HEK293 (cell line): ENCODE results near the gene ATP13A3.
"Not testable (repeated sequence)": the region's sequence is repeated elsewhere in the genome, so short reads cannot be mapped to it uniquely, and the experiment has no call there.

Experiments
- CTCF ChIA-PET: fragments of 350-600 bp; formaldehyde crosslinking; extraction: SDS; loops from one replicate; lab custom pipeline; 2021; ENCODE audit warnings: antibody characterized with exemption; lab: Yijun Ruan, JAX
- POLR2A ChIA-PET: fragments of 300-600 bp; formaldehyde crosslinking; extraction: SDS; loops from one replicate; lab custom pipeline; 2020; ENCODE audit warnings: antibody characterized with exemption, inconsistent platforms; lab: Yijun Ruan, JAX
- H3K27ac ChIP-seq: fragments of 200-500 bp; sonication (Bioruptor generic); 2 replicates; pipeline ENCODE4 v1.5.1; 2014; ENCODE audit warnings: low read depth, low read length, control low read depth, inconsistent platforms; ENCODE audit errors: extremely low read depth
- H3K36me3 ChIP-seq, 2 experiments: fragments of 200-500 bp in 1 of 2; sonication (Bioruptor generic) in 1 of 2; 1 replicate in 1 of 2; 2 replicates in 1 of 2; pipeline ENCODE4 v1.5.1; 2014 to 2017; ENCODE audit warnings: inconsistent platforms in 2 of 2, low read length in 2 of 2; ENCODE audit not compliant: control insufficient read depth in 2 of 2, insufficient read depth in 1 of 2
- H3K4me1 ChIP-seq: fragments of 200-500 bp; sonication (Bioruptor generic); 2 replicates; pipeline ENCODE4 v1.5.1; 2014; ENCODE audit warnings: mild to moderate bottlenecking, low read length, inconsistent platforms; ENCODE audit not compliant: control insufficient read depth, insufficient read depth
- H3K4me3 ChIP-seq: 2 replicates; pipeline ENCODE4 v1.5.1; 2011; ENCODE audit warnings: low read depth, mild to moderate bottlenecking, control low read depth, low read length, moderate library complexity
- H3K9me3 ChIP-seq: fragments of 200-500 bp; sonication (Bioruptor generic); 2 replicates; pipeline ENCODE4 v1.5.1; 2014; ENCODE audit warnings: low read depth, low read length, inconsistent platforms; ENCODE audit not compliant: control insufficient read depth, insufficient read depth
- EGR2 ChIP-seq: fragments of 450-650 bp; formaldehyde crosslinking; IDR thresholded peaks from 2 replicates; pipeline ENCODE4 v1.5.1; 2016; ENCODE audit warnings: low read depth, missing biosample characterization, missing genetic modification characterization
- GFI1B ChIP-seq: fragments of 450-650 bp; formaldehyde crosslinking; IDR thresholded peaks from 2 replicates; pipeline ENCODE4 v1.5.1; 2016; ENCODE audit warnings: missing biosample characterization, missing genetic modification characterization
- KLF1 ChIP-seq: fragments of 450-650 bp; formaldehyde crosslinking; IDR thresholded peaks from 2 replicates; pipeline ENCODE4 v1.5.1; 2016; ENCODE audit warnings: missing biosample characterization, missing genetic modification characterization
- SETDB1 ChIP-seq: IDR thresholded peaks from one replicate; pipeline ENCODE4 v1.6.1; 2017; ENCODE audit warnings: mild to moderate bottlenecking, low read length, moderate library complexity, mixed read lengths; ENCODE audit not compliant: insufficient read length
- SP2 ChIP-seq: fragments of 450-650 bp; formaldehyde crosslinking; IDR thresholded peaks from 2 replicates; pipeline ENCODE4 v1.5.1; 2016; ENCODE audit warnings: missing biosample characterization, missing genetic modification characterization
- SP3 ChIP-seq: fragments of 450-650 bp; formaldehyde crosslinking; IDR thresholded peaks from 2 replicates; pipeline ENCODE4 v1.5.1; 2016; ENCODE audit warnings: missing biosample characterization, missing genetic modification characterization
- ZFHX2 ChIP-seq: fragments of 450-650 bp; formaldehyde crosslinking; conservative IDR thresholded peaks from 2 replicates; pipeline ENCODE4 v1.5.1; 2016; ENCODE audit warnings: missing biosample characterization, missing genetic modification characterization
- ZNF133 ChIP-seq: fragments of 450-650 bp; formaldehyde crosslinking; IDR thresholded peaks from 2 replicates; pipeline ENCODE4 v1.5.1; 2016; ENCODE audit warnings: missing biosample characterization, missing genetic modification characterization
- ZNF2 ChIP-seq: fragments of 450-650 bp; formaldehyde crosslinking; IDR thresholded peaks from 2 replicates; pipeline ENCODE4 v1.5.1; 2016; ENCODE audit warnings: missing biosample characterization, missing genetic modification characterization
- ZNF354C ChIP-seq: fragments of 450-650 bp; formaldehyde crosslinking; IDR thresholded peaks from 2 replicates; pipeline ENCODE4 v1.5.1; 2016; ENCODE audit warnings: missing biosample characterization, missing genetic modification characterization, low read depth, borderline replicate concordance
- ZNF391 ChIP-seq: fragments of 450-650 bp; formaldehyde crosslinking; IDR thresholded peaks from 2 replicates; pipeline ENCODE4 v1.5.1; 2016; ENCODE audit warnings: low read depth, missing biosample characterization, missing genetic modification characterization, borderline replicate concordance
- ZNF394 ChIP-seq: fragments of 450-650 bp; formaldehyde crosslinking; IDR thresholded peaks from 2 replicates; pipeline ENCODE4 v1.5.1; 2016; ENCODE audit warnings: missing biosample characterization, missing genetic modification characterization, mild to moderate bottlenecking, moderate library complexity, borderline replicate concordance
- ZNF48 ChIP-seq: fragments of 450-650 bp; formaldehyde crosslinking; IDR thresholded peaks from 2 replicates; pipeline ENCODE4 v1.5.1; 2016; ENCODE audit warnings: missing biosample characterization, missing genetic modification characterization
- ZNF501 ChIP-seq: fragments of 450-650 bp; formaldehyde crosslinking; IDR thresholded peaks from 2 replicates; pipeline ENCODE4 v1.5.1; 2016; ENCODE audit warnings: missing biosample characterization, missing genetic modification characterization
- ZNF658 ChIP-seq: fragments of 450-650 bp; formaldehyde crosslinking; IDR thresholded peaks from 2 replicates; pipeline ENCODE4; 2016; ENCODE audit warnings: missing biosample characterization, missing genetic modification characterization
- ZNF660 ChIP-seq: fragments of 450-650 bp; IDR thresholded peaks from 2 replicates; pipeline ENCODE4 v1.5.1; 2018; ENCODE audit warnings: missing biosample characterization, mild to moderate bottlenecking, missing genetic modification characterization
- TF ChIP-seq, protein P1 (sequence below): fragments of 450-650 bp; IDR thresholded peaks from 2 replicates; pipeline ENCODE4 v1.5.1; 2018; ENCODE audit warnings: missing biosample characterization, missing genetic modification characterization
- TF ChIP-seq, protein P2 (sequence below): fragments of 450-650 bp; formaldehyde crosslinking; IDR thresholded peaks from 2 replicates; pipeline ENCODE4 v1.5.1; 2017; ENCODE audit warnings: missing biosample characterization, missing genetic modification characterization
- TF ChIP-seq, protein P3 (sequence below): fragments of 450-650 bp; formaldehyde crosslinking; IDR thresholded peaks from 2 replicates; pipeline ENCODE4 v1.5.1; 2016; ENCODE audit warnings: missing biosample characterization, missing genetic modification characterization

Gene ATP13A3

DNA sequence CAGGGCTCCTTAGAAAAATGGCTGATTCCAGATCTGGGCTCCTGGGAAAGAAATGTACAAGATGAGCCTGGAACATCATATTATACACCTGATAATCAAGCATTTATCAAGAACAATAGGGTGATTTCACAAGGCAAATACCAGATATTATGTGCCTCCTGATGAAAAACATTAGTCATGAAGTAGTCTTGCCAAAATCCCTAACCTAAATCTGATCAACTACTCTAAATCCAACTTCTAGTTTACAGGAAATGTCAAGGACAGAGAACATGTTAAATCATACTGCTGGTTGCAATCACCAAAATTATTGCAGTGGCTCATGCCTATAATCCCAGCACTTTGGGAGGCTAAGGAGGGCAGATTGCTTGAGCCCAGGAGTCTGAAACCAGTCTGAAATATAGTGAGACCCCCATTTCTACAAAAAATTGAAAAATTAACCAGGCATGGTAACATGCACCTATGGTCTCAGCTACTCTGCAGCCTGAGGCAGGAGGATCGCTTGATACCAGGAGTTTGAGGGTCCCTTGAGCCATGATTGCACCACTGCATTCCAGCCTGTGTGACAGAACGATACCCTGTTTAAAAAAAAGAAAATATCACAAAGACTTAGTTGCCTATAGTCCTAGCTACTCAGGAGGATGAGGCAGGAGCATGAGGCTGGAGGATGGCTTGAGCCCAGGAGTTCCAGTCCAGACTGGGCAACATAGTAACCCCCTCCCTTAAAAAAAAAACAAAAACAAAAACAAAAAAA, 34.9 kb upstream of the ATP13A3 start:
- Histone ChIP-seq H3K4me3 (no peak overlapping the region), H3K4me1 (no peaks in the 10 kb centered on the region), H3K27ac (no peak overlapping the region), H3K9me3 (no peaks in the 10 kb centered on the region), H3K36me3 (no peaks in the 10 kb centered on the region)
- TF ChIP-seq GFI1B (tag by site-specific recombination) (0 out of 2 replicates have a peak, but pooled peaks have one; percentile 20), ZNF658 (tag by site-specific recombination) (no peak)
- CTCF ChIA-PET, result no interaction called here
- POLR2A ChIA-PET, result no interaction called here

DNA sequence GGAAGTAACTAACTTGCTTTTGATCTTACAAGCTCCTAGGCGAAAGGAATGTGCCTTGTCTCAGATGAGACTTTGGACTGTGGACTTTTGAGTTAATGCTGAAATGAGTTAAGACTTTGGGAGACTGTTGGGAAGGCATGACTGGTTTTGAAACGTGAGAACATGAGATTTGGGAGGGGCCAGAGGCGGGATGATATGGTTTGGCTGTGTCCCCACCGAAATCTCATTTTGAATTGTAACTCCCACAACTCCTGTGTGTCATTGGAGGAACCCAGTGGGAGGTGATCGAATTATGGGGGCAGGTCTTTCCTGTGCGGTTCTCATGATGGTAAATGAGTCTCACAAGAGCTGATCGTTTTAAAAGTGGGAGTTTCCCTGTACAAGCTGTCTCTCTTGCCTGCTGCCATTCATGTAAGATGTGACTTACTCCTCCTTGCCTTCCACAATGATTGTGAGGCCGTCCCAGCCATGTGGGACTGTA, 33.9 kb upstream of the ATP13A3 start:
- POLR2A ChIA-PET, H3K4me3 ChIP-seq, H3K27ac ChIP-seq, H3K4me1 ChIP-seq, H3K36me3 ChIP-seq, CTCF ChIA-PET, H3K9me3 ChIP-seq: not testable (repeated sequence)
- TF ChIP-seq ZFHX2 (tag by site-specific recombination) (peak; percentile 59), EGR2 (tag by site-specific recombination) (peak; percentile 36; the same call in 1 of the 2 replicates)

DNA sequence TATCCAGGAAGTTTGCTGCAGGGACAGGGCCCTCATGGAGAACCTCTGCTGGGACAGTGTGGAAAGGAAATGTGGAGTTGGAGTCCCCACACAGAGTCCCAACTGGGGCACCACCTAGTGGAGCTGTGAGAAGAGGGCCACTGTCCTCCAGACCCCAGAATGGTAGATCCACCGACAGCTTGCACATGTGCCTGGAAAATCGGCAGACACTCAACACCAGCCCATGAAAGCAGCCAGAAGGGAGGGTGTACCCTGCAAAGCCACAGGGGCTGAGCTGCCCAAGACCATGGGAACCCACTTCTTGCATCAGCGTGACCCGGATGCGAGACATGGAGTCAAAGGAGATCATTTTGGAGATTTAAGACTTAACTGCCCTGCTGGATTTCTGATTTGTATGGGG, 33.4 kb upstream of the ATP13A3 start:
- POLR2A ChIA-PET, H3K4me1 ChIP-seq, H3K9me3 ChIP-seq, H3K27ac ChIP-seq, H3K4me3 ChIP-seq, H3K36me3 ChIP-seq: not testable (repeated sequence)
- CTCF ChIA-PET, result interaction anchor here (0.9 kb wide), 1 partner anchor 48 kb away, joined by 3 read pairs; no protein-coding TSS in a partner anchor

DNA sequence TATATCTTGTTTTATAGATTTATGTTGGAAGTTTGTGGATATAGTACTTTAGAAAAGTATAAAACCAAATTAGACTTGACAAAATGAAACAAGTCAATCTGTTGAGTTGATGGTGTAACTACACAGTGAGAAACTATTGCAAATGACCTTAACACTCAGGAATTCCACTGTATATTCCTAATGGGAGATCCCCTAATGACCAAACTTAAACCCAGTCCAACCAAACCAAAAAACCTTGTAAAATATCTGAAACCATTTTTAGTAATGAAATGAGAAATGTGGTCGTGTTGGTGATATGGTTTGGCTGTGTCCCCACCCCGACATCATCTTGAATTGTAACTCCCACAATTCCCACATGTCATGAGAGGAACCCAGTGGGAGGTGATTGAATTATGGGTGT, 31.9 kb upstream of the ATP13A3 start:
- no peaks in the 10 kb centered on the region for H3K4me1 ChIP-seq
- H3K27ac ChIP-seq, result no peak overlapping the region
- no peaks in the 10 kb centered on the region for H3K9me3 ChIP-seq
- H3K36me3 ChIP-seq, result no peaks in the 10 kb centered on the region
- ChIA-PET CTCF (interaction anchor here (0.6 to 1.3 kb wide), 2 partner anchors 47 to 77 kb away, joined by 3 read pairs; no protein-coding TSS in a partner anchor), POLR2A (no interaction called here)
- 0 out of 2 replicates have a peak, but pooled peaks have one; percentile 45 for TF ChIP-seq ZNF660 (tag by site-specific recombination)
- TF ChIP-seq, protein P1, sequence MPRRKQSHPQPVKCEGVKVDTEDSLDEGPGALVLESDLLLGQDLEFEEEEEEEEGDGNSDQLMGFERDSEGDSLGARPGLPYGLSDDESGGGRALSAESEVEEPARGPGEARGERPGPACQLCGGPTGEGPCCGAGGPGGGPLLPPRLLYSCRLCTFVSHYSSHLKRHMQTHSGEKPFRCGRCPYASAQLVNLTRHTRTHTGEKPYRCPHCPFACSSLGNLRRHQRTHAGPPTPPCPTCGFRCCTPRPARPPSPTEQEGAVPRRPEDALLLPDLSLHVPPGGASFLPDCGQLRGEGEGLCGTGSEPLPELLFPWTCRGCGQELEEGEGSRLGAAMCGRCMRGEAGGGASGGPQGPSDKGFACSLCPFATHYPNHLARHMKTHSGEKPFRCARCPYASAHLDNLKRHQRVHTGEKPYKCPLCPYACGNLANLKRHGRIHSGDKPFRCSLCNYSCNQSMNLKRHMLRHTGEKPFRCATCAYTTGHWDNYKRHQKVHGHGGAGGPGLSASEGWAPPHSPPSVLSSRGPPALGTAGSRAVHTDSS (tag by site-specific recombination), result no peak
- TF ChIP-seq ZNF501 (tag by site-specific recombination), result no peak
- no peak overlapping the region for H3K4me3 ChIP-seq

DNA sequence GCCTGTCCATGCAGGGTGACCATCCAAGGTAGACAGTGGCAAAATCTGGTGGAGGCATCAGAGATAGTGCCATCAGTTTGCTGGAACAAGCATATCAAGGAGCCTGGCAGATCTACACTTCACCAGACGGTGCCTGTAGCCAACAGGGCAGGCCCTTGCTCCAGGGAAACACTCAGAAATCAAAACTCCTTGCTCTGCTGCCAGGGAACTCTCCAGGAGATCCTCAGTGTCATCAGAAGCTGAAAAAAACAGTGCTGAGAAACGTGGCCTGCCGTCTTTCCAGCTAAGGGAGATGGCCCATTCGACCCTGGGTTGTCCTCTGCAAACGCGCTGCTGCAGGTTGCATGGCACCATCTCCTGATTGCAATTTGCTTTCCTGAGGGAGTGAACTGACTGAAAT, 30.5 kb upstream of the ATP13A3 start:
- Histone ChIP-seq H3K4me3 (no peak overlapping the region), H3K4me1 (peaks cover 6% of the 10 kb centered on the region; the same call in 1 of the 2 replicates), H3K36me3 (no peaks in the 10 kb centered on the region), H3K9me3 (no peaks in the 10 kb centered on the region), H3K27ac (no peak overlapping the region)
- POLR2A ChIA-PET, result no interaction called here
- CTCF ChIA-PET, result no interaction called here
- TF ChIP-seq ZNF354C (tag by site-specific recombination) (no peak), ZNF394 (tag by site-specific recombination) (no peak), ZNF48 (tag by site-specific recombination) (no peak), ZNF133 (tag by site-specific recombination) (no peak), SP2 (tag by site-specific recombination) (no peak), SETDB1 (no peak), ZNF391 (tag by site-specific recombination) (no peak), ZNF2 (tag by site-specific recombination) (no peak), KLF1 (no peak), GFI1B (tag by site-specific recombination) (no peak), SP3 (no peak)
- TF ChIP-seq, protein P2, sequence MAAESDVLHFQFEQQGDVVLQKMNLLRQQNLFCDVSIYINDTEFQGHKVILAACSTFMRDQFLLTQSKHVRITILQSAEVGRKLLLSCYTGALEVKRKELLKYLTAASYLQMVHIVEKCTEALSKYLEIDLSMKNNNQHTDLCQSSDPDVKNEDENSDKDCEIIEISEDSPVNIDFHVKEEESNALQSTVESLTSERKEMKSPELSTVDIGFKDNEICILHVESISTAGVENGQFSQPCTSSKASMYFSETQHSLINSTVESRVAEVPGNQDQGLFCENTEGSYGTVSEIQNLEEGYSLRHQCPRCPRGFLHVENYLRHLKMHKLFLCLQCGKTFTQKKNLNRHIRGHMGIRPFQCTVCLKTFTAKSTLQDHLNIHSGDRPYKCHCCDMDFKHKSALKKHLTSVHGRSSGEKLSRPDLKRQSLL (tag by site-specific recombination), result no peak
- TF ChIP-seq, protein P3, sequence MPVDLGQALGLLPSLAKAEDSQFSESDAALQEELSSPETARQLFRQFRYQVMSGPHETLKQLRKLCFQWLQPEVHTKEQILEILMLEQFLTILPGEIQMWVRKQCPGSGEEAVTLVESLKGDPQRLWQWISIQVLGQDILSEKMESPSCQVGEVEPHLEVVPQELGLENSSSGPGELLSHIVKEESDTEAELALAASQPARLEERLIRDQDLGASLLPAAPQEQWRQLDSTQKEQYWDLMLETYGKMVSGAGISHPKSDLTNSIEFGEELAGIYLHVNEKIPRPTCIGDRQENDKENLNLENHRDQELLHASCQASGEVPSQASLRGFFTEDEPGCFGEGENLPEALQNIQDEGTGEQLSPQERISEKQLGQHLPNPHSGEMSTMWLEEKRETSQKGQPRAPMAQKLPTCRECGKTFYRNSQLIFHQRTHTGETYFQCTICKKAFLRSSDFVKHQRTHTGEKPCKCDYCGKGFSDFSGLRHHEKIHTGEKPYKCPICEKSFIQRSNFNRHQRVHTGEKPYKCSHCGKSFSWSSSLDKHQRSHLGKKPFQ (tag by site-specific recombination), result no peak
